ENCODE measurements around the gene LYZL1. TPM values are rescaled to one million over a fixed set of nuclear protein-coding genes. Genes with fewer than 3 reads are reported as not detected.

The LYZL1 gene
- total and polyA plus RNA-seq, 2 of the 8 experiments (the other 6 are each of a cell fraction or from before 2014, with no cell fraction given), result not detected

- TF ChIP-seq PHF8 (conservative IDR thresholded peaks at IDR 0.05; ENCODE audit: low read depth, low read length) (no peak), ATF3 (IDR thresholded peaks at IDR 0.05; ENCODE audit: insufficient read depth, low read depth, low read length) (no peak), TEAD4 (IDR thresholded peaks at IDR 0.05; ENCODE audit: low read depth, low read length) (no peak), SP1 (IDR thresholded peaks at IDR 0.05; ENCODE audit: low read depth, low read length) (no peak), RXRA (IDR thresholded peaks at IDR 0.05; ENCODE audit: insufficient read depth, low read depth, low read length) (no peak), POLR2A (IDR thresholded peaks at IDR 0.05; ENCODE audit: control extremely low read depth in 1 of 2, low read depth in 2 of 2, low read length in 2 of 2) (no peak)
Measured at GRCh38 chr10:29324220-29324841, 35.5 kb downstream of the LYZL1 start (continued).

Measured in H1 (cell line).